Measurements from ENCODE around the gene SNCAIP. TPM values are rescaled to one million over a fixed set of nuclear protein-coding genes. Genes with fewer than 3 reads are reported as not detected.

Gene SNCAIP
- total RNA-seq, 1 experiment from 2014 or later: 0.21 TPM

DNA sequence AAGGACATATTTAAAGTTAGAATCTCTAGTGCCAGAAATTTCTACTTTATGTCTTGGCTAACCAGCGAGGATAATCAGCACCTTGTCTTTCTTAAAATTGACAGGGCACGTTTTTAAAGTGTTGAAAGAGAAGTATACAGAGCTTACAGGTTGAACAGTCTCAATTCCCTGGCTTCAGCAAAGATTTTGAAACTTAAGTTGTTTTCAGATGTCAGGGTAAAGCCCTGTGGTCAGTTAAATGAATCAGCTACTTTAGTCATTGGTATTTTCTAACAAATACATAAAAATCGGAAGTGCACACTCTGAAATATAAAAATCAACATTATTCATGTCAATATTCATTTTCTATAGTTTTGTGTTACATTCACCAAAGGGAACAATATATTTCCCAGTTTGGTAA lies 29.1 kb downstream of the SNCAIP start:
- TF ChIP-seq, protein P1, sequence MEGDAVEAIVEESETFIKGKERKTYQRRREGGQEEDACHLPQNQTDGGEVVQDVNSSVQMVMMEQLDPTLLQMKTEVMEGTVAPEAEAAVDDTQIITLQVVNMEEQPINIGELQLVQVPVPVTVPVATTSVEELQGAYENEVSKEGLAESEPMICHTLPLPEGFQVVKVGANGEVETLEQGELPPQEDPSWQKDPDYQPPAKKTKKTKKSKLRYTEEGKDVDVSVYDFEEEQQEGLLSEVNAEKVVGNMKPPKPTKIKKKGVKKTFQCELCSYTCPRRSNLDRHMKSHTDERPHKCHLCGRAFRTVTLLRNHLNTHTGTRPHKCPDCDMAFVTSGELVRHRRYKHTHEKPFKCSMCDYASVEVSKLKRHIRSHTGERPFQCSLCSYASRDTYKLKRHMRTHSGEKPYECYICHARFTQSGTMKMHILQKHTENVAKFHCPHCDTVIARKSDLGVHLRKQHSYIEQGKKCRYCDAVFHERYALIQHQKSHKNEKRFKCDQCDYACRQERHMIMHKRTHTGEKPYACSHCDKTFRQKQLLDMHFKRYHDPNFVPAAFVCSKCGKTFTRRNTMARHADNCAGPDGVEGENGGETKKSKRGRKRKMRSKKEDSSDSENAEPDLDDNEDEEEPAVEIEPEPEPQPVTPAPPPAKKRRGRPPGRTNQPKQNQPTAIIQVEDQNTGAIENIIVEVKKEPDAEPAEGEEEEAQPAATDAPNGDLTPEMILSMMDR (IDR thresholded peaks at IDR 0.05; ENCODE audit: unreplicated experiment): no peak
- H3K4me3 Mint-ChIP-seq (ENCODE audit: unreplicated experiment): no peak overlapping the region
- DNase-seq (ENCODE audit: unreplicated experiment): no peak
- no peaks in the 10 kb centered on the region for H3K36me3 Mint-ChIP-seq (ENCODE audit: insufficient read depth, unreplicated experiment)
- H3K4me1 Mint-ChIP-seq (ENCODE audit: insufficient read depth, unreplicated experiment): no peaks in the 10 kb centered on the region
- ChIA-PET CTCF (no interaction called here), POLR2A (interaction anchor here (0.6 to 1.3 kb wide), 2 partner anchors 19 to 85 kb away, joined by 3 to 4 read pairs; no protein-coding TSS in a partner anchor)
- intact Hi-C loops (cut with micrococcal nuclease): no loop called here
- H3K27me3 Mint-ChIP-seq (ENCODE audit: insufficient read depth, unreplicated experiment): no peaks in the 10 kb centered on the region
- no TSS peak for BruUV-seq (replicated peaks)
- H3K27ac Mint-ChIP-seq (ENCODE audit: low read depth, unreplicated experiment): no peak overlapping the region
- no peaks in the 10 kb centered on the region for H3K9me3 Mint-ChIP-seq (ENCODE audit: unreplicated experiment)

DNA sequence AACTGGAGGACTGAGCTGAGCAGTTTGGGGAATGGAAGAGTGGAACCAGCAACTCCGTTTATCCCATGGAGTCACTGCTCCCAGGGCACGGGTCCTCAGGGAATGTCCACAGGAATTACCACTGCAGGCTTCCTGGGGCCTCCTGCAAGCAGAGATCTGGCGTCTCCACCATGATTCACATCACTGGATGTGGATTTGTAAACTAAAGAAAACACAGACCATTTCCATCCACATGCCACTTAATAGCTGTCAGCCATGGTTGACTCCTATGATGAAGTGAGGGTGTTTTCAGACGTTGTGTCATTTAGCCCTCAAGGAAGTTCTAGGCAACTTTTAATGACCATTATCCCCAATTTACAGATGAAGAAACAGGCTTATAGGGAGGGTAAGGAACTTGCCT lies 30.2 kb downstream of the SNCAIP start:
- intact Hi-C loops (cut with micrococcal nuclease): no loop called here
- BruUV-seq (replicated peaks): no TSS peak
- no peaks in the 10 kb centered on the region for H3K27me3 Mint-ChIP-seq (ENCODE audit: insufficient read depth, unreplicated experiment)
- ChIA-PET POLR2A (interaction anchor here (0.6 kb wide), 2 partner anchors 107 to 642 kb away, joined by 3 read pairs; no protein-coding TSS in a partner anchor), CTCF (interaction anchor here (1.4 kb wide), 1 partner anchor 8 kb away, joined by 5 read pairs; no protein-coding TSS in a partner anchor)
- DNase-seq (ENCODE audit: unreplicated experiment): no peak
- TF ChIP-seq, protein P1 (IDR thresholded peaks at IDR 0.05; ENCODE audit: unreplicated experiment): no peak
- no peaks in the 10 kb centered on the region for H3K36me3 Mint-ChIP-seq (ENCODE audit: insufficient read depth, unreplicated experiment)
- no peaks in the 10 kb centered on the region for H3K4me1 Mint-ChIP-seq (ENCODE audit: insufficient read depth, unreplicated experiment)
- no peak overlapping the region for H3K27ac Mint-ChIP-seq (ENCODE audit: low read depth, unreplicated experiment)
- H3K9me3 Mint-ChIP-seq (ENCODE audit: unreplicated experiment): no peaks in the 10 kb centered on the region
- no peak overlapping the region for H3K4me3 Mint-ChIP-seq (ENCODE audit: unreplicated experiment)

DNA sequence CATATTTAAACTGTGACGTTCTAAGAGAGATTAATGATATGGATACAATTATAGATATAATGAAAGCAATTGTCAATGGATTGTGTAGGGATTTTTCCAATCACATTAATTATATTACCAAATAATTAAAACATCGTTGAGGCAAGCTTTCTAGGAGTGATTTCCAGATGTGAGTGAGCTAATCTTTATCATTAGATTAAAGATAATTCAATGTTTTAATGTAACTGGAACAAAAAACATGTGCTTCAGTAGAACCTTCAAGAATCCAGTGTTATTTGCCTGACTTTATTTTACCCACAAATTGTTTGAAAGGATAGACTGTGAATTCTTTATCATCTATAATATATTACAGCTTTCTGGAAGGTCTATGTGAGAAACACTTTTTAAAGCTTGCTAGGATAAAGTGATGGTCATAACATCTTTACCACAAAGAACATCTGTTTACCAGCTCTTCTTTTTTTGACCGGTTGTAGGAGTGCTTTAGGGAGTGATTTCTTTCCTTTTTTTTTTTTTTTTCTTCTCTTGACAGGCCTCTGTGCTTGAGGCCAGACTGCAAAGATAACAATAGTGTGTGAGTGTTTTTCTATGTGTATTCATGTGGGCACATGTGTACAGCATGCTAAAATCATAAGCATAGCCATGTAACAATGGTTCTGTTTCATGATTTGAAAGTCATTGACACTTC lies 35.0 kb downstream of the SNCAIP start:
- Mint-ChIP-seq H3K4me3 (ENCODE audit: unreplicated experiment) (no peak overlapping the region), H3K9me3 (ENCODE audit: unreplicated experiment) (no peaks in the 10 kb centered on the region), H3K27me3 (ENCODE audit: insufficient read depth, unreplicated experiment) (no peaks in the 10 kb centered on the region), H3K27ac (ENCODE audit: low read depth, unreplicated experiment) (no peak overlapping the region), H3K36me3 (ENCODE audit: insufficient read depth, unreplicated experiment) (no peaks in the 10 kb centered on the region), H3K4me1 (ENCODE audit: insufficient read depth, unreplicated experiment) (peaks cover 3% of the 10 kb centered on the region)
- DNase-seq (ENCODE audit: unreplicated experiment): no peak
- ChIA-PET POLR2A (interaction anchor here (0.6 to 0.7 kb wide), 3 partner anchors 14 to 811 kb away, joined by 3 to 4 read pairs (median 3); no protein-coding TSS in a partner anchor), CTCF (interaction anchor here (0.6 to 2.0 kb wide), 5 partner anchors 16 to 984 kb away, joined by 3 to 8 read pairs (median 4); no protein-coding TSS in a partner anchor)
- intact Hi-C loops (cut with micrococcal nuclease): no loop called here
- no TSS peak for BruUV-seq (replicated peaks)
- TF ChIP-seq, protein P1 (IDR thresholded peaks at IDR 0.05; ENCODE audit: unreplicated experiment): no peak

DNA sequence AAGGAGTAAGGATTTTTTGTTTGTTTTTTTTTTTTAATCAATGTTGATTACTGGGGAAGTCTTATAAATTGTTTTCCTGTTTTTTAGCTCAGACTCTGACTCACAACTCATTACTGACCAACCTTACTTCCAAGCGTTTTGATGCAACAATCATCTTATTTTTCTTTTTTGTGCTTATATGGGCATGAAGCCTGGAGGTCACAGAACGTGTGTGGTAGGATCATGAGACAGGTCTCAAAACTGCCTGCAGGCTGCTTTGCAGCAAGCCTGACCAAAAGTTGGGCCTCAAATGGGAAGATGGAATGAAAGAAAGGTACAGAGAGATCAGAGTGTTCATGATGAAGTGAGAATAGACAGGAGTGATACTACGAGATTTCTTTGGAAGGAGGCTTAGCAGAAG lies 38.5 kb downstream of the SNCAIP start:
- ChIA-PET CTCF (interaction anchor here (0.8 kb wide), 1 partner anchor 19 kb away, joined by 3 read pairs; no protein-coding TSS in a partner anchor), POLR2A (no interaction called here)
- Mint-ChIP-seq H3K36me3 (ENCODE audit: insufficient read depth, unreplicated experiment) (no peaks in the 10 kb centered on the region), H3K27me3 (ENCODE audit: insufficient read depth, unreplicated experiment) (no peaks in the 10 kb centered on the region), H3K4me3 (ENCODE audit: unreplicated experiment) (no peak overlapping the region), H3K9me3 (ENCODE audit: unreplicated experiment) (no peaks in the 10 kb centered on the region), H3K27ac (ENCODE audit: low read depth, unreplicated experiment) (no peak overlapping the region), H3K4me1 (ENCODE audit: insufficient read depth, unreplicated experiment) (peaks cover 9% of the 10 kb centered on the region)
- TF ChIP-seq, protein P1 (IDR thresholded peaks at IDR 0.05; ENCODE audit: unreplicated experiment): no peak
- no peak for DNase-seq (ENCODE audit: unreplicated experiment)
- no TSS peak for BruUV-seq (replicated peaks)
- intact Hi-C loops (cut with micrococcal nuclease): no loop called here
